Testis (tissue), 2 donors: ENCODE measurements around the gene HS6ST3.

Experiments
- POLR2A ChIP-seq: fragments of 450-650 bp; IDR thresholded peaks from one replicate; pipeline ENCODE4 v1.6.1; 2017; ENCODE audit warnings: antibody characterized with exemption, mild to moderate bottlenecking, moderate library complexity
- TF ChIP-seq, protein P1 (sequence below), 3 experiments: fragments of 450-650 bp in 2 of 3; fragments of 200-600 bp in 1 of 3; sonication (generic) in 1 of 3; IDR thresholded peaks; one replicate each; pipeline ENCODE4 v1.5.1; 2016 to 2019; ENCODE audit warnings: antibody characterized with exemption in 3 of 3, mild to moderate bottlenecking in 2 of 3, moderate library complexity in 1 of 3

GRCh38 chr13:96104516-96104915, 14.6 kb downstream of the HS6ST3 start:
- TF ChIP-seq, protein P1, sequence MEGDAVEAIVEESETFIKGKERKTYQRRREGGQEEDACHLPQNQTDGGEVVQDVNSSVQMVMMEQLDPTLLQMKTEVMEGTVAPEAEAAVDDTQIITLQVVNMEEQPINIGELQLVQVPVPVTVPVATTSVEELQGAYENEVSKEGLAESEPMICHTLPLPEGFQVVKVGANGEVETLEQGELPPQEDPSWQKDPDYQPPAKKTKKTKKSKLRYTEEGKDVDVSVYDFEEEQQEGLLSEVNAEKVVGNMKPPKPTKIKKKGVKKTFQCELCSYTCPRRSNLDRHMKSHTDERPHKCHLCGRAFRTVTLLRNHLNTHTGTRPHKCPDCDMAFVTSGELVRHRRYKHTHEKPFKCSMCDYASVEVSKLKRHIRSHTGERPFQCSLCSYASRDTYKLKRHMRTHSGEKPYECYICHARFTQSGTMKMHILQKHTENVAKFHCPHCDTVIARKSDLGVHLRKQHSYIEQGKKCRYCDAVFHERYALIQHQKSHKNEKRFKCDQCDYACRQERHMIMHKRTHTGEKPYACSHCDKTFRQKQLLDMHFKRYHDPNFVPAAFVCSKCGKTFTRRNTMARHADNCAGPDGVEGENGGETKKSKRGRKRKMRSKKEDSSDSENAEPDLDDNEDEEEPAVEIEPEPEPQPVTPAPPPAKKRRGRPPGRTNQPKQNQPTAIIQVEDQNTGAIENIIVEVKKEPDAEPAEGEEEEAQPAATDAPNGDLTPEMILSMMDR (IDR thresholded peaks at IDR 0.05): no peak
- no peak for TF ChIP-seq POLR2A
